ENCODE measurements around the gene ANKRD11.

ANKRD11 gene

GRCh38 chr16:89359264-89360147, 130.9 kb downstream of the ANKRD11 start:
- TF ChIP-seq POLR2A (IDR thresholded peaks at IDR 0.05; ENCODE audit: low read length): no peak
- no peak for TF ChIP-seq GATA1 (IDR thresholded peaks at IDR 0.05; ENCODE audit: low read depth, low read length)
- peak; percentile 45 to 57 for DNase-seq

DNA sequence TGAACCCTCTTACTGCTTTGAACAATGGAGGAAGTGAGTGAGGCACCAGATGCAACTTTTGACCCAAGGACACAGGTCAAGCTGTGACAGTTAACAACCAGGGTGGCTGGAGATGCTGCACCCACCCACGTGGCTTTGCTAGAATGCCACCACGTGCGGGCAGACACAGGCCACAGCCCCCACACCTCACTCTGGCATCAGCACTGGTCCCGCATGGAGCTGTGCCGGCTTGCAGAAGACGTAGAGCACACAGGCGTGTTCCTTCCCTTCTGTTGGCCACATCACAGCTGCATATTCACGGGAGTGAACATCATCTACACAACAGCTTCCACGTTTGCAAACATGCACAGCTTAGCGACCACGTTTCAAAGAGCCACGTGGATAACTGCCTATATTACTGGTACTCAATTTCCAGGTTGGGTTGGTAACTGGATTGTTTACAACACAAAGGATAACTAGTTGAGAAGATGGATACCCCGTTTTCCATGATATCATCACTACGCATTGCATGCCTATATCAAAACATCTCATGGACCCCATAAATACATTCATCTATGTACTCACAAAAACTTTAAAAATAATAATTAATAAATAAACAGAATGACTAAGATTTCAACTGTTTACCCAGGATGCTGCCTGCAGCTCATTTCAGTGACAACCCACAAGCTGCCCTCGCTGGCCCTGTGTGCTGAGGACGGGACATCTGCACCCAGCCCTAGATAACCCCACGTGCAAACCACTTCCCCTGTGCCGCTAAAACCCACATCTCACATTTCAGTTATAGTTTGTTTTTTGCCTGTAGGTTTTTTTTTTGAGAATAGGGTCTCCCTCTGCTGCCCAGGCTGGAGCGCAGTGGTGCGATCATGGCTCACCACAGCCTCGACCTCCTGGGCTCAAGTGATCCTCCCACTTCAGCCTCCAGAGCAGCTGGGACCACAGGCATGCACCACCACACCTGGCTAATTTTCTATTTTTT, 132.0 kb downstream of the ANKRD11 start:
- no peak for TF ChIP-seq GATA1 (IDR thresholded peaks at IDR 0.05; ENCODE audit: low read depth, low read length)
- TF ChIP-seq POLR2A (IDR thresholded peaks at IDR 0.05; ENCODE audit: low read length): no peak
- DNase-seq: no peak

DNA sequence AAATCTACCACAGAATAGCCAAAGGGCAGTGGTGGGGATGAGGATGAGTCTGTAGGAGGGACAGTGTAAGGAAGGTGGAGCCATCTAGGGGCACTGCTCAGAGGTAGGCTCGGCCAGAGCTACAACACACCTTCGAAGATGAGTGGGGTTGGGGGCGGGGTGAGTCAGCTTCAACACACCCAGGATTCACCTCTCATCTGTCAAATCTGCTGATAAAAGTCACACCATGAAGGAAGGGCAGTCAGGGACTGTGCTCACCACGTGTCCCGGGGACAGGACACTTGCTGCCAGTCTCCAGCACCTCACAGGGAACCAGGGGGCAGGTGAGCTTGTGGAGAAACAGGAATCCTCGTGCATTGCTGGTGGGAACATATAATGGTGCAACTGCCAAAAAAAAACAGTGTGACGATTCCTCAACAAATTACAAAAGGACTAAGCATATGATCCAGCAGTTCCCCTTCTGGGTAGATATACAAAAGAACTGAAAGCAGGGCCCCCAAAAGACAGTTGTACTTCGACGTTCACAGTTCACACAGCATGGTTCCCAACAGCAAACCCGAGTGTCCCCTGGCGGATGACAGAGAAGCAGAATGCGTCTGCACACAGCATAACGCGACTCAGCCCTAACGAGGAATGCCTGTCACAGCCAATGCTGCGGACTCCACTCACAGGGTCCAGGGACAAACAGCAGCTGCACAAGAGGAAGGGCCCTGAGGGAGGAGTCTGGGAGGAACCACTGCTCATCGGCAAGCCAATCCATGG, 133.1 kb downstream of the ANKRD11 start:
- DNase-seq: peak; percentile 26 to 38
- TF ChIP-seq POLR2A (IDR thresholded peaks at IDR 0.05; ENCODE audit: low read length) (no peak), GATA1 (IDR thresholded peaks at IDR 0.05; ENCODE audit: low read depth, low read length) (no peak)

GRCh38 chr16:89355686-89356085, 134.7 kb downstream of the ANKRD11 start:
- TF ChIP-seq POLR2A (IDR thresholded peaks at IDR 0.05; ENCODE audit: low read length) (no peak), GATA1 (IDR thresholded peaks at IDR 0.05; ENCODE audit: low read depth, low read length) (no peak)
- no peak for DNase-seq

GRCh38 chr16:89355007-89355406, 135.4 kb downstream of the ANKRD11 start:
- TF ChIP-seq GATA1 (IDR thresholded peaks at IDR 0.05; ENCODE audit: low read depth, low read length) (no peak), POLR2A (IDR thresholded peaks at IDR 0.05; ENCODE audit: low read length) (no peak)

GRCh38 chr16:89354325-89354724, 136.0 kb downstream of the ANKRD11 start:
- no peak for DNase-seq
- TF ChIP-seq GATA1 (IDR thresholded peaks at IDR 0.05; ENCODE audit: low read depth, low read length) (no peak), POLR2A (IDR thresholded peaks at IDR 0.05; ENCODE audit: low read length) (no peak)

More at GRCh38 chr16:89355007-89355406, 135.4 kb downstream of the ANKRD11 start:
- no peak for DNase-seq

- DNase-seq: no peak
- no peak for TF ChIP-seq POLR2A (IDR thresholded peaks at IDR 0.05; ENCODE audit: low read length)
- no peak for TF ChIP-seq GATA1 (IDR thresholded peaks at IDR 0.05; ENCODE audit: low read depth, low read length)
Measured at GRCh38 chr16:89352091-89352681, 138.2 kb downstream of the ANKRD11 start.

GRCh38 chr16:89351645-89352044, 138.7 kb downstream of the ANKRD11 start:
- DNase-seq: no peak
- TF ChIP-seq POLR2A (IDR thresholded peaks at IDR 0.05; ENCODE audit: low read length): no peak
- no peak for TF ChIP-seq GATA1 (IDR thresholded peaks at IDR 0.05; ENCODE audit: low read depth, low read length)

GRCh38 chr16:89350701-89351380, 139.5 kb downstream of the ANKRD11 start:
- DNase-seq: no peak
- TF ChIP-seq POLR2A (IDR thresholded peaks at IDR 0.05; ENCODE audit: low read length) (no peak), GATA1 (IDR thresholded peaks at IDR 0.05; ENCODE audit: low read depth, low read length) (no peak)

GRCh38 chr16:89349947-89350633, 140.3 kb downstream of the ANKRD11 start:
- no peak for TF ChIP-seq POLR2A (IDR thresholded peaks at IDR 0.05; ENCODE audit: low read length)
- DNase-seq: no peak

DNA sequence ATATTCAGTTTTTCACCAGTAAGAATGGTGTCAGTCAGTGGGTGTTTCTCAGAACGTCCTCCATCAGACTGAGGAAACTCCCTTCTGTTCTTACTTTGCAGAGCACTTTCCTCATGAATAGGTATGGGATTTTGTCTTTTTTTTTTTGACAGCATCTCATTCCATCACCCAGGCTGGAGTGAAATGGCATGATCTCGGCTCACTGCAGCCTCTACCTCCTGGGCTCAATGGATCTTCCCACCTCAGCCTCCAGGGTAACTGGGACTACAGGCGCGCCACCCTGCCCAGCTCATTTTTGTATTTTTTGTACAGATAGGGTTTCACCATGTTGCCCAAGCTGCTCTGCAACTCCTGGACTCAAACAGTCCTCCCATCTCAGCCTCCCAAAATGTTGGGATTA, 142.6 kb downstream of the ANKRD11 start:
- DNase-seq: no peak
- TF ChIP-seq GATA1 (IDR thresholded peaks at IDR 0.05; ENCODE audit: low read depth, low read length) (no peak), POLR2A (IDR thresholded peaks at IDR 0.05; ENCODE audit: low read length) (no peak)

GRCh38 chr16:89346869-89347268, 143.5 kb downstream of the ANKRD11 start:
- DNase-seq: no peak

More at GRCh38 chr16:89346869-89347268, 143.5 kb downstream of the ANKRD11 start:
- TF ChIP-seq POLR2A (IDR thresholded peaks at IDR 0.05; ENCODE audit: low read length): no peak
- no peak for TF ChIP-seq GATA1 (IDR thresholded peaks at IDR 0.05; ENCODE audit: low read depth, low read length)
